Heart left ventricle (tissue), 13 donors: ENCODE results near the gene LRRC51.

Source experiments
- POLR2A ChIP-seq, 2 donors: fragments of 450-650 bp; IDR thresholded peaks; one replicate each; pipeline ENCODE4 v1.6.1; 2017; ENCODE audit warnings: antibody characterized with exemption in 2 of 2, mild to moderate bottlenecking in 2 of 2, moderate library complexity in 2 of 2
- TF ChIP-seq, protein P1 (sequence below), 12 donors: fragments of 200-600 bp; sonication (generic) in 4 of 12; IDR thresholded peaks; one replicate each; pipeline versions ENCODE4 v1.5.0 to v1.8.0; 2018 to 2022; ENCODE audit warnings: antibody characterized with exemption in 12 of 12, mild to moderate bottlenecking in 5 of 12
- donor health status: ischemic (EF 13 %, LVEDD 7.1; RV severe dilation, severe dysfunction).
- donor health status: DM: no; HTN: yes; CAD: no.
- donor health status: DM: no; HTN: no; CAD: no.
- donor health status: ischemic (EF 25% LVEDD 6.9; RV normal size, moderate dysfunction).
- donor health status: ischemic (EF 25% LVEDD 5.7; RV mildly dilated, moderate dysfunction).
- donor health status: ischemic (EF 35%, LVEDD 5.7; RV mildly dilated, moderate dysfunction).
- donor health status: nonischemic (EF 11% LVEDD 7.7; RV severe dilation, severe dysfunction).
- donor health status: DM: yes; HTN: yes; CAD: no.
- donor health status: PGD.
- donor health status: ischemic (EF 29% LVEDD 5.4; RV normal size, mild dysfunction).
- donor health status: nonischemic (EF 23%, LVEDD 6.1; RV moderate dilation, normal function).

DNA sequence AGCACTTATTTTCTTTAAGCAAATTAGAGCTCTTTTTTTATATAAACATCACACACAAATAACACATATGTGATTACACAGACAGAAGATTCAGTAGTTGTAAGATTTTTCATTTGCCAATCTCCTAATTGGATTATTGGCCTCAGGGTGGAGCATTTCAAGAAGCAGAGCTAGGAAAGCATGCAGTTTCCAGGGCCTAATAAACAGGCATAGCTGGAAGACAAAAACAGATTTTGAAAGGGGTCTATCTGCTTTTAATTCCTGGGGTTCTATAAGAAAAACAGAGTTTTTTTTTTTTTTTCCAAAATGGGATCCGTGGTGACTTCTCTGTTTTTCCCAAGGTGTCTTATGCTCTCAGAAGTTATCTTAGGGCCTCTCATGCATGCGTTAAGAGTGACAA is 47.3 kb downstream of the LRRC51 start:
- TF ChIP-seq POLR2A (IDR thresholded peaks at IDR 0.05), result no peak
- TF ChIP-seq, protein P1, sequence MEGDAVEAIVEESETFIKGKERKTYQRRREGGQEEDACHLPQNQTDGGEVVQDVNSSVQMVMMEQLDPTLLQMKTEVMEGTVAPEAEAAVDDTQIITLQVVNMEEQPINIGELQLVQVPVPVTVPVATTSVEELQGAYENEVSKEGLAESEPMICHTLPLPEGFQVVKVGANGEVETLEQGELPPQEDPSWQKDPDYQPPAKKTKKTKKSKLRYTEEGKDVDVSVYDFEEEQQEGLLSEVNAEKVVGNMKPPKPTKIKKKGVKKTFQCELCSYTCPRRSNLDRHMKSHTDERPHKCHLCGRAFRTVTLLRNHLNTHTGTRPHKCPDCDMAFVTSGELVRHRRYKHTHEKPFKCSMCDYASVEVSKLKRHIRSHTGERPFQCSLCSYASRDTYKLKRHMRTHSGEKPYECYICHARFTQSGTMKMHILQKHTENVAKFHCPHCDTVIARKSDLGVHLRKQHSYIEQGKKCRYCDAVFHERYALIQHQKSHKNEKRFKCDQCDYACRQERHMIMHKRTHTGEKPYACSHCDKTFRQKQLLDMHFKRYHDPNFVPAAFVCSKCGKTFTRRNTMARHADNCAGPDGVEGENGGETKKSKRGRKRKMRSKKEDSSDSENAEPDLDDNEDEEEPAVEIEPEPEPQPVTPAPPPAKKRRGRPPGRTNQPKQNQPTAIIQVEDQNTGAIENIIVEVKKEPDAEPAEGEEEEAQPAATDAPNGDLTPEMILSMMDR (IDR thresholded peaks at IDR 0.05), result no peak
